NCI-H2171 treated with DMSO at 0.1 percent for 48 hours (cell line): ENCODE results near the gene SETBP1.

Experiments
- DNase-seq: peaks from one replicate; lab custom pipeline; 2025; lab: John Stamatoyannopoulos, UW

SETBP1 gene

GRCh38 chr18:44731530-44732237 lies 51.0 kb downstream of the SETBP1 start:
- peak; percentile 30 for DNase-seq

- no peak for DNase-seq
Measured at GRCh38 chr18:44732238-44732563, 51.5 kb downstream of the SETBP1 start.

- DNase-seq = peak; percentile 73
Measured at GRCh38 chr18:44732599-44732998, 51.9 kb downstream of the SETBP1 start.

DNA sequence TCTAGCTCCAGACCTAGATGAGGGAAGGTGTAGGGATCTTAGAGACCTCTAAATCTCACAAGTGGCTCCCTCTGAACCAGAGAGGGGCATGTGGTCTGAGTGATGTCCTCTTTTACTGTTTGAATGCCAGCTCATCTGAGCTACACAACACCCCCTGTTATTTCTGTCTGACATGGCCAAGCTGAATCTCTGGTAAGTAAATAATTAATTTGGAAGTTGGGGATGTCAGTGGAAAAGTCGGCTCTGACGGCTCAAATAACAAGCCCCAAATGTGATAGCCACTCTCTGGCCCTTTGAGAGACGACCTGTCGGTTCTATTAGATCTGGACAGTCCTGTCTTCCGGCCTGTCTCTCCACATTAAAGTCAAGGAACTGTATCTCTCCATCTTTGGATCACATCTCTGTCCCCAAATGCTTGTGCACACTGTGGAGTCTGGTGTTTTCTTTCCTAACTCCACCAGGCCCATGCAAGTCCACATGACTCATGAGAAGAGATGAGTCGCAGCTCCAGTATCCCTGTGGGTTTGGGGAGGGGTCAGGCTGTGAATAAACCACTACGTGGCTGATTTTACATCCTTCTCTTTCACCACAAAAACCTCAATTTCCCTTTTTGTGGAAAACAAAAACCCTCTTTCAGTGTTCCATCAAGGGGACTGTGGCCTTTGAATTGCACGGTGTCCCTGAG lies 52.5 kb downstream of the SETBP1 start:
- no peak for DNase-seq

- DNase-seq = no peak
Measured at GRCh38 chr18:44733754-44734465, 53.2 kb downstream of the SETBP1 start.

DNA sequence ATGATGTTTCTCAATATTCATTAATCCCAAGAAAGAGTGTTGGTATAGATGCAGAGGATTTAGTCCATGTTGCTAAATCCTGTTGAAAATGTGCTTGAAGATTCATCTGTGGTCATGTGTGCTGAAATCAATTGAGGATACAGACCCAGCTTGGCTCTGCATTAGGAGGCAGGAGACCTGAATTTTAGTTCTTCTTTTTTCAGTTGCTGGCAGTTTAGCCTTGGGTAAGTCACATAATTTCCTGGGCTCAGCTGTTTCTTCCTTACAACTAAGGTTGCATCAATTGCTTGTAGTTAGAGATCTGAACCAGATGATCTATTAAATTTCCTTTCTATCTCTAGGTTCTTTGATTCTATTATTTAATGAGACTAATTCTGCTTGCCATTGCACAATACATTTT lies 54.4 kb downstream of the SETBP1 start:
- DNase-seq = no peak

GRCh38 chr18:44736664-44737380 lies 56.1 kb downstream of the SETBP1 start:
- no peak for DNase-seq

DNA sequence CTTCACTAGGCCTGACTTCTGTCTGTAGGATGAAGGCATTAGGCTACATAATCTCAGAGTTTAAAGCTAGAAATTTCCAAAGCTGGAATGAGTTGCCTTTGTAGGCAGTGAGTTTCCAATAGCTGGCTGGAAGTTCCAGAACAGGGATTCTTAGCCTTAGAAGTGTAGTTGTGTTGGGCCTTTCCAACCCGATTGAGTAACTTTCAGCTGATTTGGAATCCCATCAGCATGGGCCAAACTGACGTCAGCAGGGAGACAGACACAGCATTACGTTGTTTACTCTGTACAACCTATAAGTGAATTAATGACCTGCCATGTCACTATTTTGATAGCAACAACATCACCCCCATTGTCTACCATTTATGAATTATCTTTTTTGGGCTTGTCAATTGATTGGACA lies 56.9 kb downstream of the SETBP1 start:
- no peak for DNase-seq

DNA sequence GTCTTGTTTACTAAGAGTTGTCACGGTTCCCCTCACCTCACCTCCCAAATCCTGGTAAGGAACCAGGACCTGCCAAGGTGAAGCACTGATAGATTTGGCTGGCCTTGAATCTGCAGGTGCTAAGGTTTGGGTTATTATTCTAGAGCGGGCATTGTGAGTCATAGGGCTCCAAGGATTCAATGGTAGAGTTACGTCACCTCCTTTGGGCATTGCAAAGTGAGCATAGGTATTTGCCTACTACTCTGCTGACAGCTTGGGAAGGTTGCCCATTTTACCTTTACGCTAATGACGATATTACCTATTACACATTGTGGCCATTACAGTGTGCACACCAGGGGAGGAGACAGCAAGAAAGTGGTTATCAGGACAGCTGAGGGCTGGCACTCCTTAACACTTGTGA lies 59.3 kb downstream of the SETBP1 start:
- no peak for DNase-seq

- DNase-seq = no peak
Measured at GRCh38 chr18:44741085-44741484, 60.4 kb downstream of the SETBP1 start.

DNA sequence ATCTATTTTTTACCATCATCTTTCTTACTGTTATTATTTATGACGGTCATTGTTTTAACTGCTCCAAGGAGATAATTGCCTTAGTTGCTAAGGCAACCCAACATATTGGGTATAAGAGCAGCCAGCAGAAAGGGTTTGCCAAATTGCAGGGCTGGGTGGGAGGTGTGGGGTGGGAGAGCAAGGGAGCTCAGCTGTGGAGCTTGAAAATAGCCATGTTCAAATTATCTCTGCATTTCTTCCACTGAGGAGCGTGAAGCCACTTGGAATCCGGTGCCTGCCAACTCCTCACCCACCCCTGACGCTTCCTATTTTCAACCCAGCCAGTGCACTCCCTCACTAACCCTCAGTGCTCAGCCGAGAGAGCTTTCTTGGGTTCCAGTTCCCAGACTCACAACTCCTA lies 60.8 kb downstream of the SETBP1 start:
- no peak for DNase-seq

GRCh38 chr18:44742126-44742525 lies 61.4 kb downstream of the SETBP1 start:
- DNase-seq = no peak

DNA sequence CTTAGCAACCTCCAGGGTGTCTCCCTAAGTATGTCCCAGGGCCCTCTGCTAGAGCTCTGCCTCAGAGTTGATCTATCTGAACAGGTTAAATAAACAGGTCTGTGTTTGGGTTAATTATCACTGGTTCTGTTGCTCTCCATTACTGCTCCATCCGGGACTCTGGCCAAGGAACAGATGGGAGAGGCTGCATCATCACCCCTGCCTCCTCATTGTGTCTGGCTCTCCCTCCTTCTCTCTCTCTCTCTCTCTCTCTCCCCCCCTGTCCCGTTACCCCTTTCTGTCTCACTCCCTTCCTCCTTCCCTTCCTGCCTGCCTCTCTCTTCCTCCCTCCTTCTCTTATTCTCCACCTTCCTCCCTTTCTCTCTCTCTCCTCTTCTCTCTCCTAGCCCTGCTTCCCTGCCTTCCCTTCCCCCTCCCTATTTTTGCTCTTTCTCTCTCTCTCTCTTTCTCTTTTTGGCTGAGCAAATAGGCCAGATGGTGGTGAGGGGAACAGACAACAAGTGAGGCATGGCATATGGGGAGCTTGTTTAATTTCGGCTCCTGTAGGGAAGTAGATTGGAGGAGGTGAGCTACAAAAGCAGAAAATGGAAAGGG lies 62.1 kb downstream of the SETBP1 start:
- DNase-seq = peak; percentile 99

DNA sequence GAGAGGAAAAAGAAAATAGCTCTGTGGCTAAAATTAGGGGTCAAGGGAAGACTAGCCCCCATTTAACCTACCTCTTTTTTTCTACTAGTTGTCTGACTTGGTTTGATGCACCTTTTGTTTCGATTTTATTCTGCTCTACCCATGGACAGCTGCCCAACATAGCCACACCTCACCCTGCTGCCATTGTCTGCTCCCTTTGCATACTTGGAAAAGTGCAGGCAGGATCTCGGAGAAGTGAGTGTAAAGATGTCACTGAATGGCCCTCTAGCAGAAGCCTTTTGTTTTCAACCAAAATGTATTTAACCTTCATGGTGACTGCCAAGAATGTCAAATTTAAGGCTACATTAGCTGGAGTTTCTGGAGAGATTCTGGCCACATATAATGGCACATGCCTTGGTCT lies 62.9 kb downstream of the SETBP1 start:
- DNase-seq = no peak

GRCh38 chr18:44744161-44745121 lies 63.8 kb downstream of the SETBP1 start:
- peak; percentile 78 for DNase-seq

DNA sequence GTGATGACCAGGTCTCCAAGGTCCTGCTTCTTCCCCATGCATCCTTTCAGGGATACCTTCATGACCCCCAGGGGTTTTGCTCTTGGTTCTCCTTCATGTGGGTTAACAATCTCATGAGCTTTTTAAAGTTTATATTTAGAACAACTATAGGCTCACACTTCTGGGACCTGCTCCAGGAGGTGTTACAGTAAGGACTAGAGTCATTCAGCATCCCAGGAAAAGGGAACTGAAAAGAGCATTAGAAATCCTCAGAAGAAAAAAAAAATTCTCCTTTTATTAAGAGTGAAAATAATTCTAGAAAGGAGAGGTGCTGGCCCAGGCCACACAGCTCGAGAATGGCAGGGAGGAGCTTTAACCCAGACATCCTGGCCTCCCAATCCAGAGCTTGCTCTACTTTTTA lies 66.5 kb downstream of the SETBP1 start:
- no peak for DNase-seq

DNA sequence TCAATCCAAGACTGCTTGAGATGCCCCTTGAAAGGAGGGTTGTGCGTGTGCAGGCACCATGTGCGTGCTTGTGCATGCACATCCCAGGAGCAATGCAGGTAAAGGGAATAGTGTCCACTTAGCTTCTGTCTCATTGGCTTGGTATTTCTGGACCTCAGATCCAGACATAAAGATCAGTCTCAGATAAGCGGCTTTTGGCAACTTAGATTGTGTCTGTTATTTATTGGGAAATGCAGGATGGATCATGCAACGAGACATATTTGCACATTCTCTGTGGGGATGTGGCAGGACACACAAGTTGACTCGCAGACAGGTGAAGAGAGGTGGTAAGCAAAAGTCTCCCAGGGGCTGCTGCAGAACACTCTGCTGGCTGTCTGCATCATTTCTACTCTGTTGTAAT lies 67.9 kb downstream of the SETBP1 start:
- DNase-seq = no peak

GRCh38 chr18:44750774-44751173 lies 70.1 kb downstream of the SETBP1 start:
- DNase-seq = no peak

GRCh38 chr18:44754567-44754966 lies 73.9 kb downstream of the SETBP1 start:
- no peak for DNase-seq

GRCh38 chr18:44758861-44759631 lies 78.4 kb downstream of the SETBP1 start:
- DNase-seq = no peak
